ENCODE results near the gene ABI3. TPM values are rescaled to one million over a fixed set of nuclear protein-coding genes. Genes with fewer than 3 reads are reported as not detected.

The ABI3 gene
- total RNA-seq, 1 experiment from 2014 or later, result not detected

- H3K9me3 ChIP-seq, result no peaks in the 10 kb centered on the region
- no peaks in the 10 kb centered on the region for H3K36me3 ChIP-seq
- H3K27me3 ChIP-seq, result peaks cover 11% of the 10 kb centered on the region
- H3K4me3 ChIP-seq, result peak within 1 kb of the TSS; percentile 56
- DNase-seq, result peak; percentile 85
Measured at GRCh38 chr17:49230636-49231562, 20.4 kb downstream of the ABI3 start, which contains the start of gene PHOSPHO1. Gene PHOSPHO1, minus strand, starts transcription at chr17:49230787. Its CDS starts 4,096 bp downstream, at chr17:49226691.

- DNase-seq, result no peak
- Histone ChIP-seq H3K36me3 (no peaks in the 10 kb centered on the region), H3K27me3 (peaks cover 11% of the 10 kb centered on the region), H3K9me3 (no peaks in the 10 kb centered on the region), H3K4me3 (no peak overlapping the region; the same call in 1 of the 2 replicates)
Measured at GRCh38 chr17:49231563-49231894, 21.0 kb downstream of the ABI3 start.

DNA sequence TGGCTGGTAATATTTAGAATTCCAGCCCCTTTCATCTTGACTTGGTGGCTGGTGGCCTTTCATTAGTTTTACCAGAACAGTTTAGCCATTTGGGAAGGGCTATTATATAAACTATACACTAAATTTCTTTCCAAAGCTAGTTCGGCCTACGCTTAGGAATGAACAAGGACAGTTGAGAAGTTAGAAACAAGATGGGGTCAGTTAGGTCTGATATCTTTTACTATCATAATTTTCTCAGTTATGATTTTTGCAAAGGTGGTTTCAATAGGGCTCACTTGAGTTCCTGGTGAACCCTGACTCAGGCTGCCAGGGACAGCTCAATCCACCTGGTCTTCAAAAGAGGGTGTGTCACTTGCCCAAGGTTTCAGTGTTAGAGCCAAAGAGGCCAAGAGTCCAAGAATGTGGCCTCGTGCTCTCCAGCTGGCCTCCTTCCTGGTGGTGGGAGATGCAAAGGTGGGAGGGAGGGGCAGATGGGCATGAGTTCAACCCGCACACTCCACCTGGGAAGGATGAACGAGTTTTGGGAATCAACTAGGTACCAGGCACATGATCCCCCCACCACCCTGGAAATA lies 24.1 kb downstream of the ABI3 start:
- no peak for DNase-seq
- peaks cover 6% of the 10 kb centered on the region; the same call in 1 of the 2 replicates for H3K27me3 ChIP-seq

DNA sequence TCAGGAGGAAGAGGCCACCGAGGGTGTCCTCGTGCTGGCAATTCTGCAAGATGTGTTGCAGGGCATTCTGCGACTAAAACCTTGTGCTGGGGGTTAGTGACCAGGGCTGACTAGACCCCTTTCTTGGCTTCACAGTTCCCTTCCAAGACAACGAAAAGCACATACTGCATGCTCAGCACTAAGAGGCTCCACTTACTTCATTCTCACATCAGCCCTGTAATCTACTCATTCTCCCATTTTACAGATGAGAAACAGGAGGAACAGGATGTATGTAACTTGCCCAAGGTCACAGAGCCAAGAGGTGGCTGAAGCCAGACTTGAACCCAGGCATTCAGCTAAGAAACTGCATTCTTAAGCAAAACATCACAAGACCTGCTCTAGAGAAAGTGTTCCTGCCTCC lies 25.4 kb downstream of the ABI3 start:
- Histone ChIP-seq H3K9me3 (no peaks in the 10 kb centered on the region), H3K36me3 (no peaks in the 10 kb centered on the region), H3K27me3 (peaks cover 3% of the 10 kb centered on the region; the same call in 1 of the 2 replicates), H3K4me3 (no peak overlapping the region)
- no peak for DNase-seq

More for the DNA sequence above, 24.1 kb downstream of the ABI3 start:
- Histone ChIP-seq H3K36me3 (no peaks in the 10 kb centered on the region), H3K4me3 (no peak overlapping the region), H3K9me3 (no peaks in the 10 kb centered on the region)

DNA sequence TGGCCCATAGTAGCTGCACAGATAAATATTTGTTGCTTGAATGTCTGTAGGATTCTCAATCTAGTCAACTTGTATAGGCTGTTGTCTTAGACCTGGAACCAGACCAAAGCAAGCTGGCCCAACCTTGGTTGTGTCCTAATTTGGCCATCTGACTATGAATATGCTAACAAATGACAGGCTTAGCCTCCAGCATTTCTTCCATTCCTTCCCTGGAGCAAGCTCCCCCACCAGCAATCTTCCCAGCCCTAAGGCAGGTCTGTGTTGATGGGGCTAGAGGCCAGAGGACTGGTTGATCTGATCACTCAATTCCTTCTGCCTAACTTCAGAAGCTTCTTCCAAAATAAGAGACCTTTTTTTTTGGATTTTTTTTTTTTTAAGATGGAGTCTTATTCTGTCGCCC lies 29.5 kb downstream of the ABI3 start:
- H3K36me3 ChIP-seq, result no peaks in the 10 kb centered on the region
- no peak overlapping the region for H3K4me3 ChIP-seq
- no peak for DNase-seq
- H3K9me3 ChIP-seq, result no peaks in the 10 kb centered on the region
- H3K27me3 ChIP-seq, result no peaks in the 10 kb centered on the region

DNA sequence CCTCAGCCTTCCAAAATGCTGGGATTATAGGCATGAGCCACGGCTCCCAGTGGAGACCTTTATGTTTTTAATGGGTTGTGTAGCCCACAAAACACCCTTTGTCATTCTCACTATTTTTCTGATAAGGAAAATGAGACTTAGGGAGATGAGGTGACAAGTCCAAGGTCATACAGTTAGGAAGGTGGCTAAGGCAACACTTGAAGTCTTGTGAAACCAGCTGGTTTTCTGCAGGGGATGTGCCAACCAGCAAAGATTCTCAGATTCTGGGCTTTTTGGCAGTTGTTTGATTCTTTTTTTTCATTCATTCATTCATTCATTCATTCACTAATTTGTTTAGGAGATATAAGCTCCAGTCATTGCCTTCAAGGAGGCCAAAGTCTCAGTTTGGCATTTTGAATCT lies 30.1 kb downstream of the ABI3 start:
- Histone ChIP-seq H3K36me3 (no peaks in the 10 kb centered on the region), H3K27me3 (no peaks in the 10 kb centered on the region), H3K4me3 (no peak overlapping the region), H3K9me3 (no peaks in the 10 kb centered on the region)
- DNase-seq, result no peak

- no peak for DNase-seq
- Histone ChIP-seq H3K9me3 (no peaks in the 10 kb centered on the region), H3K27me3 (no peaks in the 10 kb centered on the region), H3K36me3 (no peaks in the 10 kb centered on the region), H3K4me3 (no peak overlapping the region)
Measured at GRCh38 chr17:49241040-49241439, 30.5 kb downstream of the ABI3 start.

GRCh38 chr17:49241692-49242397 lies 31.3 kb downstream of the ABI3 start:
- DNase-seq, result no peak
- H3K27me3 ChIP-seq, result no peaks in the 10 kb centered on the region
- H3K36me3 ChIP-seq, result no peaks in the 10 kb centered on the region
- H3K9me3 ChIP-seq, result no peaks in the 10 kb centered on the region
- H3K4me3 ChIP-seq, result no peak overlapping the region

- Histone ChIP-seq H3K4me3 (no peak overlapping the region), H3K9me3 (no peaks in the 10 kb centered on the region), H3K27me3 (no peaks in the 10 kb centered on the region), H3K36me3 (no peaks in the 10 kb centered on the region)
- no peak for DNase-seq
Measured at GRCh38 chr17:49242813-49243212, 32.3 kb downstream of the ABI3 start.

DNA sequence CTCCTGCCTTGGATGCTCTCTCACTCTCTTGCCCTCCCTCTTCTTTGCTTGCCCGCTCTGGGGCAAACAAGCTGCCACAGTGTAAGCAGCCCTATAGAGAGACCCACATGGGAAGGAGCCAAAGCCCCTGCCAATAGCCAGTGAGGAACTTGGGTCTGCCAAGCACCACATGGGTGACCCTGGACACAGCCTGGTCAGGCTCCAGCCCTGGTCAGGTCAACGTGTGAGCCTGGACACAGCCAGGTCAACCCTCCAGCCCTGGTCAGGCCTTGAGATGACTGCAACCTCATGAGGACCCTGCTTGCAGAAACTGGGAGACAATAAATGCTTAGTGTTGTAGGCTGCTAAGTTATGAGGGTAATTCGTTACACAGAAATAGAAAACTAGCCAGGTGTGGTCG lies 34.3 kb downstream of the ABI3 start:
- Histone ChIP-seq H3K36me3 (no peaks in the 10 kb centered on the region), H3K4me3 (no peak overlapping the region), H3K27me3 (no peaks in the 10 kb centered on the region), H3K9me3 (no peaks in the 10 kb centered on the region)
- no peak for DNase-seq

GRCh38 chr17:49247944-49248343 lies 37.4 kb downstream of the ABI3 start:
- no peaks in the 10 kb centered on the region for H3K9me3 ChIP-seq
- H3K4me3 ChIP-seq, result no peak overlapping the region
- DNase-seq, result no peak
- H3K36me3 ChIP-seq, result no peaks in the 10 kb centered on the region
- H3K27me3 ChIP-seq, result no peaks in the 10 kb centered on the region

GRCh38 chr17:49249292-49249794 lies 38.8 kb downstream of the ABI3 start:
- peak; percentile 79 for DNase-seq
- Histone ChIP-seq H3K4me3 (no peak overlapping the region), H3K36me3 (no peaks in the 10 kb centered on the region), H3K27me3 (no peaks in the 10 kb centered on the region), H3K9me3 (no peaks in the 10 kb centered on the region)

GRCh38 chr17:49249890-49250522 lies 39.5 kb downstream of the ABI3 start:
- Histone ChIP-seq H3K36me3 (no peaks in the 10 kb centered on the region), H3K9me3 (no peaks in the 10 kb centered on the region), H3K27me3 (no peaks in the 10 kb centered on the region), H3K4me3 (no peak overlapping the region)
- no peak for DNase-seq

GRCh38 chr17:49252148-49252695 lies 41.7 kb downstream of the ABI3 start:
- Histone ChIP-seq H3K36me3 (no peaks in the 10 kb centered on the region), H3K4me3 (no peak overlapping the region), H3K27me3 (no peaks in the 10 kb centered on the region), H3K9me3 (no peaks in the 10 kb centered on the region)
- no peak for DNase-seq

GRCh38 chr17:49254066-49254465 lies 43.6 kb downstream of the ABI3 start:
- DNase-seq, result no peak
- no peaks in the 10 kb centered on the region for H3K27me3 ChIP-seq

DNA sequence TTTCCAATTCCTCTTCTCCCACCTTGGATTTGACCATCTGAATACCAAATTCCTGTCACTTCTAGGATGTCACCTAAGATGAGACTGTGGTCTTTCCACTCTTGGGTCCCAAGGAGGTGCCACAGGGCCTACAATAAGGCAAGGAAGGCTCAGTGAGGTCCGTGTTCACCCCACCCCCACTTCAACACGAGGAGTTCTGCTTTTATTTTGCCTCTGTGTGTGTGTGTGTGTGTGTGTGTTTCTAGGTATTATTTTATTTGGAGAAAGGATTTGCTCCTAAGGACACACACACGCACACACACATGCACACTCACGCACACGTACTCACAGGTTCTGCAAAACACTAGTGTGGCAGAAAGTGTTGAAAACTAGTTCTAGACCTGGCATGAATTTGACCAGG lies 44.6 kb downstream of the ABI3 start:
- H3K4me3 ChIP-seq, result no peak overlapping the region
- no peak for DNase-seq

More at GRCh38 chr17:49254066-49254465, 43.6 kb downstream of the ABI3 start:
- Histone ChIP-seq H3K4me3 (no peak overlapping the region), H3K36me3 (no peaks in the 10 kb centered on the region), H3K9me3 (no peaks in the 10 kb centered on the region)

More for the DNA sequence above, 44.6 kb downstream of the ABI3 start:
- H3K27me3 ChIP-seq, result no peaks in the 10 kb centered on the region
- H3K9me3 ChIP-seq, result no peaks in the 10 kb centered on the region
- H3K36me3 ChIP-seq, result no peaks in the 10 kb centered on the region

All from MG63 (cell line).